22Rv1 (cell line): ENCODE results near the gene MSRB3.

Source experiments
- H3K27ac ChIP-seq: fragments of 450-650 bp; 2 replicates; pipeline ENCODE4 v1.5.1; 2017
- ZFX ChIP-seq: fragments of 450-650 bp; IDR thresholded peaks from 2 replicates; pipeline ENCODE4 v1.6.1; 2017; ENCODE audit warnings: antibody characterized with exemption, borderline replicate concordance
- TF ChIP-seq, protein P1 (sequence below): fragments of 450-650 bp; IDR thresholded peaks from 2 replicates; pipeline ENCODE4 v1.5.1; 2017; ENCODE audit warnings: mild to moderate bottlenecking

MSRB3 gene

DNA sequence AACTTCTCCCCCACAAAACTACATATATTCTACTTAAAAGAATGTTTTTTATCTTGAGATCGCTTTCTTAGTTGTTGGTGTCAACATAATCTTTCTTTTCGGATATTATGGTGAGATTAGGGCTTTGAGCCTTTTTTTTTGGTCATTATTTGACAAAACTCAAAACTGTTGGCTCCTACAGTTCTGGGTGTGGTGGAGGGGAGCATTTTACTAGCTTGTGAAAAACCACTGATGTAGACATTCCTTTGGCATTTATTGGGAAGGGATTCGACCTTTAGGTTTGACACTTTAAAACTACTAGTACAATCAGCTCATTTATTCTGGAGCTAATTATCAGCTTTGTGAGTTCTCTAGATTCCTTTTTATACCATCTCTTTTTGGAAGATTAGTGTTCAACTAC is 24.4 kb downstream of the MSRB3 start:
- TF ChIP-seq ZFX, result no peak
- TF ChIP-seq, protein P1, sequence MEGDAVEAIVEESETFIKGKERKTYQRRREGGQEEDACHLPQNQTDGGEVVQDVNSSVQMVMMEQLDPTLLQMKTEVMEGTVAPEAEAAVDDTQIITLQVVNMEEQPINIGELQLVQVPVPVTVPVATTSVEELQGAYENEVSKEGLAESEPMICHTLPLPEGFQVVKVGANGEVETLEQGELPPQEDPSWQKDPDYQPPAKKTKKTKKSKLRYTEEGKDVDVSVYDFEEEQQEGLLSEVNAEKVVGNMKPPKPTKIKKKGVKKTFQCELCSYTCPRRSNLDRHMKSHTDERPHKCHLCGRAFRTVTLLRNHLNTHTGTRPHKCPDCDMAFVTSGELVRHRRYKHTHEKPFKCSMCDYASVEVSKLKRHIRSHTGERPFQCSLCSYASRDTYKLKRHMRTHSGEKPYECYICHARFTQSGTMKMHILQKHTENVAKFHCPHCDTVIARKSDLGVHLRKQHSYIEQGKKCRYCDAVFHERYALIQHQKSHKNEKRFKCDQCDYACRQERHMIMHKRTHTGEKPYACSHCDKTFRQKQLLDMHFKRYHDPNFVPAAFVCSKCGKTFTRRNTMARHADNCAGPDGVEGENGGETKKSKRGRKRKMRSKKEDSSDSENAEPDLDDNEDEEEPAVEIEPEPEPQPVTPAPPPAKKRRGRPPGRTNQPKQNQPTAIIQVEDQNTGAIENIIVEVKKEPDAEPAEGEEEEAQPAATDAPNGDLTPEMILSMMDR, result no peak
- H3K27ac ChIP-seq, result no peak overlapping the region

DNA sequence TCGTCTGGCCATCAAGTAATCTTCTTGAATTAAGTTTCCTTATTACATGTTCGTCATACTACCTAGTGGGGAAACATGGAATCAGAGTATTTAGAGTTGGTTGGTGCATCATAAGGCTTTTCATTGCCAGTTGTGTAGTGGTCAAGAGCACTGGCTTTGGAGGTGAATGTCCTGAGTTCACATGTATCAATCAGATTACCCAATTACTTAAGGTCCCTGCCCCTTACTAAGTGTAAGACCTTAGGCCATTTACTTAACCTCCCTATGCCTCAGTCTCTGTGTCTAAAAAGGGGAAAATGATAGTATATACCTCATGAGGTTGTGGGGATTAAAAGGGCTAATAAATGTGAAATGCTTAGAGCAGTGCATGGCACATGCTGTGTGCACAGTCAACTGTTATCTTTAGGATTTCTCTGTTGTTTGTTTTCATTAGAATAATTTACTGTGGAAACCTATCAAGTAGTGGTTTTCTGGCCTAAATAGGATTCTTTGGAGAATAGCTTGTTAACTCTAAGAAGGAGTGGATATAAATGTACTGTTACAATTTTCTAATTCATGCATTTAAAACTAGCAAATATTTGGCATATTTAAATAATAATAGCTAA is 27.0 kb downstream of the MSRB3 start:
- H3K27ac ChIP-seq, result no peak overlapping the region
- TF ChIP-seq, protein P1, result no peak
- TF ChIP-seq ZFX, result no peak

DNA sequence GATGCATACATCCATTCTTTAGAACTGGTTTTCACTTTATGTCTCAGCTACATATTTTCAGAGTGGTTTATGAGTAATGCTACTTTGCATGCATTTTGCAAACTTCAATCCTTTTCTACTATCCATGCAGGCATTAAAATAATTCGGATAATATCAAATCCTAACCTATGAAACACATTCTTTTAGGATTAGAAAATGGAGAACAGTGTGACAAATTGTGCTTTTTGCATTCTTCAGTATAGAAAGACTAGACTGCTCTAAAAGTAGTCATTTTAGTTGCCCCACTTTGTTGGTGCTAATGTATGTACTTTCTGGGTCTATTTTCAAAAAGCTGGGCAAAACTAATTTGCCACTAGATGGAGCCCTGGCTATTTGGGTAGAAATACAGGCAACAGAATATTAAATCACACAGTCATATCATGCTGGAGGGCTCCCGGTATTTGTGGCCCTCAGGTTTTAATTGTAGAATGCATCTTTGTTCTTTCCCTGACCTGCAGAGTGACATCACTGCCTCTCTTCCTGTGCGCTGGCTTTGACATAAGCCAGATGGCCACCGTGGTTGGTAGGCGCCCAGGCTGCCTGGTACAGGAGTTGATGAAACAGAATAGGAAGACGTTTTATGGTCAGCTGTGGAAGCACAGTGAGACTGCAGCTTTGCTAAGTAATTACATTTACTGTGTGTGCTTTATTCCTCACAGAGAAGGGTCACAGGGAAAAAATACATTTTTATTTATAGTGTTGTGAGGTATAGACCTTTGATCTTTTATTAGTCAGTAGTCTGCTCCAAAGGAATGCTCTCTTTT is 28.1 kb downstream of the MSRB3 start:
- H3K27ac ChIP-seq, result no peak overlapping the region
- no peak for TF ChIP-seq ZFX
- TF ChIP-seq, protein P1, result peak; percentile 95

DNA sequence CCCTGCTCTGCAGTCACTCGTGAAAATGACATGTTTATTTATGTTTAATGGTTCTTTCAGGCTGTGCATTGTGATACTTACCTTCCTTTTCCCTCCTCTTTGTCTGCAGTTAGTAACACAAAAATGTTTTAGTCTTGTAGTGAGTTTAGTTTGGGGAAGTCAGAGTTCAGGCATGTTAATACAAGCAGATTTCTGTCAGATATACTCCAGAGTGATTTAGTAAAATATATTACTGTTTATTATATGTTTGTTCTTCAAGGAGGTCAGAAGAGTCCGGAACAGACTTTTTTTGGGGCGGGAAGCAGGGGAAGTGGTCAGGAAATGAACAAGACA is 28.7 kb downstream of the MSRB3 start:
- no peak overlapping the region for H3K27ac ChIP-seq
- TF ChIP-seq, protein P1, result no peak
- TF ChIP-seq ZFX, result no peak

DNA sequence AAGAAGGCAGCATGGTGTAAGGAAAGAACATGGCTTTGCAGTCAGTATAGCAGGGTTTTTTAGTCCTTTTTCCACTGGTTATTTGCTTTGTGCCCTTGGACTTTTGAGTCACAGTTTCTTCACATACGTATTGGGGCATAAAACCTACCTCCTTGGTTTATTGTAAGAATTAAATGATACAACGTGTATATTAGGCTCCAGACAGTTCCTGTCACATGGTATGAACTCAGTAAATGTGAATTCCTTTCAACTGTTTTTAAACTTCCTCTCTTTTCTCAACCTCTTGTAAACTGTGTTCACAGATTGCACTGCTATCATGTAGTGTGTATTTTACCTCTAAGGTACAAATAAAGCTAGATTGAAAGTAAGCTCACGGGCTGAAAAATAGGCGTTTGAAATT is 29.5 kb downstream of the MSRB3 start:
- no peak overlapping the region for H3K27ac ChIP-seq
- TF ChIP-seq ZFX, result no peak
- TF ChIP-seq, protein P1, result no peak

DNA sequence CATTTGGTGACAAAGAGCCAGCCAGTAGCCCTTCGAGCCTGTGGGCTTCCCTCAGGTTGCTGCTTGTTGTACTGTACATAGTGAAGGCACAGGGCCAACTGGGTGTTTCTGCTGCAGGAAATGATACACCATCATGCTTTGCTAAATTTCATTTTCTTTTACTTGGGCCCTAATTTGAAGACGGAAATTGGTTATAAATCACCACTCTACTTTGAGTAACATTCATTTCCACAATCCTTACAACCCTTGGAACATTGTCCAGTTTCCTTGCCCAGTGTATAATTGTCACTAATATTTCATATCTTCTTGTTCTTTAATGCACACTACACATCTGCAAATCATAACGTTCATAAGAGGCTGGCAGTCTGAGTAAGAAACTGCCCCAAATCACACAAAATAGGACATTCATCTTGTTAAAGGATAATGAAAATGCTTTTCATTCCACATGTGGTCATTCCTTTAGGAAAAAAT is 30.2 kb downstream of the MSRB3 start:
- TF ChIP-seq ZFX, result no peak
- TF ChIP-seq, protein P1, result no peak
- H3K27ac ChIP-seq, result no peak overlapping the region

DNA sequence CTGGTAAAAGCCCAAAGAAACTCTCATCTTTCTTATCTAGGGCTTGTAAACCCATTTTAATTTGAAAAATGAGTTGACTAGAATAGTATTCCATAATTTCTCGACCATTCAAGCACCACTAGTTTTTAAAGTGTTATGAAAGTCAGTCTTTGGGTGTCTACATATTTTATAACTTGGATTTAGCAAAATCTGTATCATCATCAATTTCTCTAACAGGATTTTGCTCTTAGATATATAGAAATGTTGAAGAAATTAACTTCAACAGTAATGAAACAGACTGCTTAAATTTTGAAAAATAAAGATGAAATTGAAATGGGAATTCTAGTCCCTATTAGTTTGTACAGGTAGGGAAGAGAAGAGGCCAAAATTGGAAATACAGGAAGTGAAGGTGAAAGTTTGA is 32.8 kb downstream of the MSRB3 start:
- no peak for TF ChIP-seq ZFX
- TF ChIP-seq, protein P1, result no peak
- no peak overlapping the region for H3K27ac ChIP-seq
